Stimulated activated effector memory CD8-positive, alpha-beta T cell treated with anti-CD3 and anti-CD28 coated beads, Interleukin-12 subunit alpha, Interleukin-12 subunit beta, amount 100 ng/mL, for 72 hours (primary cell): Measurements from ENCODE around the gene BBOX1.
"Not testable (repeated sequence)": the region's sequence is repeated elsewhere in the genome, so short reads cannot be mapped to it uniquely, and the experiment has no call there.

Source experiments
- ATAC-seq: fragments of 150-1000 bp; cut with Tn5 transposase; 2 replicates; pipeline ENCODE4 v1.10.0; 2021
- DNase-seq, 2 donors: peaks; one replicate each; pipeline ENCODE4 v3.0.0; 2021 to 2022; ENCODE audit warnings: low spot score in 2 of 2
- H3K27ac Mint-ChIP-seq: one replicate; pipeline ENCODE4 v1.8.0; 2022; ENCODE audit warnings: mild to moderate bottlenecking, mixed read lengths
- H3K36me3 Mint-ChIP-seq: one replicate; pipeline ENCODE4 v1.8.0; 2022; ENCODE audit warnings: mild to moderate bottlenecking, mixed read lengths
- H3K4me1 Mint-ChIP-seq: one replicate; pipeline ENCODE4 v1.8.0; 2022; ENCODE audit warnings: mixed read lengths
- H3K4me3 Mint-ChIP-seq: one replicate; pipeline ENCODE4 v1.8.0; 2022; ENCODE audit warnings: mild to moderate bottlenecking, mixed read lengths
- H3K9me3 Mint-ChIP-seq: one replicate; pipeline ENCODE4 v1.8.0; 2022; ENCODE audit warnings: mixed read lengths

The BBOX1 gene

DNA sequence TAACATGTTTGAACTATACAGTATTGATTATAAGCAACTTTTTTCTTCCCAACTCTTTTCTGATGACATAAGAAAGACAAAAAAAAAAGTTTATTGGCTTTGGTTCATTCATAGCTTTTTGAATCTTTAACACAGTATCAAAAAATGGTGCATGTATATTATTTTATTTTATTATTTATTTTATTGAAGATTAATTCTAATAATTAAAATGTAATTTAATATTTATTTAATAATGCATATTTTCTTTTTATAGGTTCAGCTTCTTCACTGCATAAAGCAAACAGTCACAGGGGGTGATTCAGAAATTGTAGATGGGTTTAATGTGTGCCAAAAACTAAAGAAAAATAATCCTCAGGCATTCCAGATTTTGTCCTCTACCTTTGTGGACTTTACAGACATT, 78.8 kb downstream of the BBOX1 start:
- H3K4me1 Mint-ChIP-seq: no peaks in the 10 kb centered on the region
- H3K27ac Mint-ChIP-seq: no peak overlapping the region
- no peak overlapping the region for H3K4me3 Mint-ChIP-seq
- ATAC-seq (no peak), DNase-seq (no peak)
- H3K36me3 Mint-ChIP-seq: no peaks in the 10 kb centered on the region
- peaks cover 4% of the 10 kb centered on the region for H3K9me3 Mint-ChIP-seq

DNA sequence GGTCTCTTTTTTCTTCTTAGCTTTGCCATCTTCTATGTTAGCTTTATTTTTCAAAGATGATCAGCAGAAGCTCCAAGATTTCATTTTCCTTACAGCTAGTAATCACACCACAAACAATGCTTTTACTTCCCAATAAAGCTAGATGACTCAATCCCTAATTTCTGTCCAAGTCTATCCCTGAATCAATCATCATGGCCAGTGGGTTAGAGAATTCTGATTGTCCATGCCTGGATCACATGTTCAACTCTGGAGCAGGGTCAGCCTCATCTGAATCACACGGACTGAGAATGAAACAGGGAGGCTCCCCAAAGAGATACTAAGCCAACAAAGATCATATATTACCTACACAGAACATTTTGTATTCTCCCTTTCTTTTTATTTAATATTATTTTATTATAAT, 79.6 kb downstream of the BBOX1 start:
- H3K27ac Mint-ChIP-seq: no peak overlapping the region
- H3K4me1 Mint-ChIP-seq: no peaks in the 10 kb centered on the region
- no peak for ATAC-seq
- peaks cover 4% of the 10 kb centered on the region for H3K9me3 Mint-ChIP-seq
- no peaks in the 10 kb centered on the region for H3K36me3 Mint-ChIP-seq
- no peak for DNase-seq
- H3K4me3 Mint-ChIP-seq: no peak overlapping the region

DNA sequence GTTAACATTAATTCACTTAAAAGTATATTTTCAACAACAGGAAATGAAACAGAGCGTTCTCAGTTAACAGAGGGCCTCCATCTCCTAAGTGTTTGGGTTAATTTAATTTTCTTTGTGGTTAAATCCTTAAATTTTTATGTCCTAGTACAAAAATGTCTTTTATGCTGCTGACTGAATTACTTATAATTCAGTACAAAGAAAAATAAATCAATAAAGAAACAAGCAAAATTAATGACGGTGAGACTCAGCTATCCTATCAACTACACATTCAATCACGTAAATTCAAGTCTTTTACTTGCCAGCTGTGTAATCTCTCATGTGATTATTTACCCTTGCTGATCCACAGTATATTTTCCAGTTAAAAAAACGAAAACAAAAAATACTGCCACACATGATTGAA, 81.4 kb downstream of the BBOX1 start:
- Mint-ChIP-seq H3K4me1 (no peaks in the 10 kb centered on the region), H3K27ac (no peak overlapping the region), H3K36me3 (no peaks in the 10 kb centered on the region), H3K4me3 (no peak overlapping the region), H3K9me3 (peaks cover 4% of the 10 kb centered on the region)
- no peak for ATAC-seq
- DNase-seq: no peak

DNA sequence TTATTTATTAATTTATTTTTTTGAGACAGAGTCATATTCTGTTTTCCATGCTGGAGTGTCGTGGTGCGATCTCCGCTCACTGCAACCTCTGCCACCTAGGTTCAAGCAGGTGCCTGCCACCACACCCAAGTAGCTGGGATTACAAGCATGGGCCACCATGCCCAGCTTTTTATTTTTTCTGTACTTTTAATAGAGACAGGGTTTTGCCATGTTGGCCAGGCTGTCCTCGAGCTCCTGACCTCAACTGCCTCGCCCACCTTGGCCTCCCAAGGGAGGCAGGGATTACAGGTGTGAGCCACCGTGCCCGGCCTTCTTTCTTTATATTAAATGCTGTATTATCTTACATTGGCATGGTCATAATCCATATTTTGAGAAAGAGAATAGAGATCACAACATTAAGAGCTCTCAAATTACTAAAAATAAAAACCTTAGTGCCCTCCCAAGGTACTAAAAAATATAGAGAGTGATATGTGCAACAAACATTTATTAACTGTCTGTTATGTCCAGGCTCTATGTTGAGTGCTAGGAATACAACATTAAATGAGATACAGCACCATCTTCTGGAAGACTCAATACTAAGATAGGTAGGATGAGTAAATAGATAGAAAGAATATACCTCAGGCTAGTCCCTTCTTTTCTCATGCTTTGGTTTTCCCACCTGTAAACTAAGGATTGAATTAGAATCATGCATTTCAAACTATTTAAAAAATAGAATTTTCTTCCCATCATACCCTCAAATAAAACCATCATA, 84.1 kb downstream of the BBOX1 start:
- H3K4me3 Mint-ChIP-seq: no peak overlapping the region
- DNase-seq (no peak), ATAC-seq (no peak)
- peaks cover 5% of the 10 kb centered on the region for H3K9me3 Mint-ChIP-seq
- no peaks in the 10 kb centered on the region for H3K4me1 Mint-ChIP-seq
- no peaks in the 10 kb centered on the region for H3K36me3 Mint-ChIP-seq
- no peak overlapping the region for H3K27ac Mint-ChIP-seq

DNA sequence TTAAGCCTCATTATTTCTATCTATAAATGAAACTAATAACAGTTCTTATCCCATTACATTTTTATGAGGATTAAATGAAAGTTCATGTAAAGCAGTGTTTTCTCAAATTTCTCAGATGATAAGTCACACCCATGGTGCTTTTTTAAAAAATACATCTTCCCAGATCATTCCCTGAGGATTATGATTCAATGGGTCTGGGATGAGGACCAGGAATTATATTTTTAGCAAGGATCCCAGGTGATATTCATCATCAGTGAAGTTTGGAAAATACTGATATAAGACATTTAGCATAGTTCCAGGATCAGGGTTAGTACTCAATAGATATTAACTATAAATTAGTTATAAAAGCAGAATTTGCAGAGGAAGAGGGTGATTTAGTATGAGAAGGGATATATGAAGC, 89.1 kb downstream of the BBOX1 start:
- Mint-ChIP-seq H3K4me1 (no peaks in the 10 kb centered on the region), H3K4me3 (no peak overlapping the region), H3K27ac (no peak overlapping the region), H3K9me3 (peaks cover 11% of the 10 kb centered on the region), H3K36me3 (no peaks in the 10 kb centered on the region)
- ATAC-seq: no peak
- DNase-seq: no peak

DNA sequence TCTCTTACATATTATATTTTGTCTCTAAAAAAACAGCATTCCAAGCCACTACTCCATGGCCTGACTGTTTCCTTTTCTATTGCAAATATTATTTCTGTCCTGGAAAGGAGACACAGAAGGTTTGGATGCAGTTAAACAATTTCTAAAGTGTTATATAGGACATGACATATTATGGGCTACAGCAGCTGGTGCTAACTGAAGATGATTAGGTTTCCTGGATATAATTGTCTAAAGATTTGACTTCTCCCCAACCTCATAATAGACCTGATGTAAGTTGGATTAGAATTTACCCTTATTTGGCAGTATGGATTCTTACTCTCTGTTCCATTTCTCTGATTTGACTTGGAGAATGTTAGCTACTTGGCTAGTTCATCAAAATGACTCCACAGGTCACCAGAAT, 90.2 kb downstream of the BBOX1 start:
- DNase-seq (no peak), ATAC-seq (no peak)
- Mint-ChIP-seq H3K4me3 (no peak overlapping the region), H3K4me1 (no peaks in the 10 kb centered on the region), H3K27ac (no peak overlapping the region), H3K9me3 (peaks cover 15% of the 10 kb centered on the region), H3K36me3 (no peaks in the 10 kb centered on the region)

DNA sequence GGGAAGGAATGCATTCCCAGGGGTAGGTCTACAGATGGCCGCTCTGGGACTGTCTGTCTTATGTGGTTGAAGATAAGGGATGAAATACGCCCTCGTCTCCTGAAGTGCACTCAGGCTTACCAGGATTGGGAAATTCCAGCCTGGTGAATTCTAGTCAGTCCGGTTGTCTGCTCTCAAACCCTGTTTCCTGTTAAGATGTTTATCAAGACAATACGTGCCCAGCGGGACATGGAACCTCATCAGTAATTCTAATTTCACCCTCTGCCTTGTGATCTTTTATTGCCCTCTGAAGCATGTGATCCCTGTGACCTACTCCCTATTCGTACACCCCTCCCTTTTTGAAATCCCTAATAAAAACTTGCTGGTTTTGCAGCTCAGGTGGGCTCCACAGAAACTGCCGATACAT, 95.3 kb downstream of the BBOX1 start:
- not testable (repeated sequence) for H3K4me3 Mint-ChIP-seq, ATAC-seq, DNase-seq, H3K36me3 Mint-ChIP-seq, H3K27ac Mint-ChIP-seq, H3K4me1 Mint-ChIP-seq
- H3K9me3 Mint-ChIP-seq: peaks cover 18% of the 10 kb centered on the region

DNA sequence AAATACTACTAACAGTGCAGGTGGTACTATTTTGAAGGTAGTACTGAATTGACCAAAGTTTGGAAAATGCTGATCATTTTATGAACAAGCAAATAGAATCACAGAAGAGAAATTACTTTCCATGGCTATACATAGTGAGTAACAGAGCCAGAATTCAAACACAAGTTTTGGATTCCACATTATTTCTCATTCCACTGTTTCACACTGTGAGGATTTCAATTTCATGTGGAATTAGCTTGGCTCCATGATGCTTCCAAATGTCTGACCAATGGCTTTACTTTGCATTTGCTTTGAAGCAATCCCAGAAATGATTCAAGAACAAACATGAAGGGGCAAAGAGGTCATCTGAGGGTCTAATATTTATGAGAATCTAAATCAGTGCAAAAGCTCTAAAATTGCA, 98.1 kb downstream of the BBOX1 start:
- no peak for ATAC-seq
- no peak for DNase-seq
- H3K27ac Mint-ChIP-seq: no peak overlapping the region
- peaks cover 23% of the 10 kb centered on the region for H3K9me3 Mint-ChIP-seq
- no peak overlapping the region for H3K4me3 Mint-ChIP-seq
- no peaks in the 10 kb centered on the region for H3K4me1 Mint-ChIP-seq
- H3K36me3 Mint-ChIP-seq: no peaks in the 10 kb centered on the region

DNA sequence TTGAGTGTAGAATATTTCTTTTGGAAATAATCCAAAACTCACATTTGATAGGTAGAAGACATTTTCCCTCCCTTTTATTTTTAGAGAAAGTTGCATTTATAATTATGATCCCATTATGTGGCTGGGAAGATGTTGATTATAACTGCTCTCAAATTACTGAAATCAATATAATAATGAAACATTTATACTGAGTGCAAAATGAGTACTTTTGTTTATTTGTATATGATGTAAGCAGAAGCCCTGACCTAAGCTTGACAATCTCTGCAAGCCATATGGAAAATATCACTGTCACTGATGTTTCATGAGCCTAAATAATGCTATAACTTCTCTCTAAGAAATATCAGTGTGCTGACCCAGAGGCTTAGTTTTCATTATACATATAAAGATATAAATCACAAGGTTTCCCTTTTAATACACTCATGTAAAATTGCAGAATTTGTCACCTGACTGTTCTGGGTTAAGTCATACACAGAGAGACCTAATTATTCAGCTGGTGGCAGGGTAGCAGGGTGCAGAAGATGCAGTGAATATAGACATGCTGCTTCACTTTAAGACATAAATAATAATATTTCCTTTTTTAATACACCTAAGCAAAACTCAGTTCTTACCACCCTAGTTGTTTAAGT, 99.2 kb downstream of the BBOX1 start:
- no peaks in the 10 kb centered on the region for H3K4me1 Mint-ChIP-seq
- H3K4me3 Mint-ChIP-seq: no peak overlapping the region

DNA sequence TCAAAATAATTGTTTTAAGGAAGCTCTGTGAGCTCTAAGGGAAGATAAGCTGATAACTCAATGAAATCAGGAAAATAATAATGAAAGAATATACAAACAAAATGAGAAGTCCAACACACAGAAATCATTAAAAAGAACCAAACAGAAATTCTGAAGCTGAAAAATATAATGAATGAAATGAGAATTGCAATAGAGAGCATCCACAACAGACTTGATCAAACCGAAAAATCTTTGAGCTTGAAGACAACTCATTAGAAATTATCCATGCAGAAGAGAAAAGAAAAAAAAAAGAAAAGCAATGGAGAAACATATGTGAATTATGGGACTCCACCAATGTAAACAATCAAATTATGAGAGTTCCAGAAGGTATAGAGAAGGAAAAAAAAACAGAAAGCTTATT, 101.0 kb downstream of the BBOX1 start:
- no peak for DNase-seq
- no peak overlapping the region for H3K27ac Mint-ChIP-seq
- no peak for ATAC-seq
- peaks cover 10% of the 10 kb centered on the region for H3K9me3 Mint-ChIP-seq
- no peaks in the 10 kb centered on the region for H3K36me3 Mint-ChIP-seq
- no peak overlapping the region for H3K4me3 Mint-ChIP-seq
- H3K4me1 Mint-ChIP-seq: no peaks in the 10 kb centered on the region

More for the DNA sequence above, 99.2 kb downstream of the BBOX1 start:
- no peak for ATAC-seq
- DNase-seq: no peak
- Mint-ChIP-seq H3K36me3 (no peaks in the 10 kb centered on the region), H3K9me3 (peaks cover 18% of the 10 kb centered on the region), H3K27ac (no peak overlapping the region)

DNA sequence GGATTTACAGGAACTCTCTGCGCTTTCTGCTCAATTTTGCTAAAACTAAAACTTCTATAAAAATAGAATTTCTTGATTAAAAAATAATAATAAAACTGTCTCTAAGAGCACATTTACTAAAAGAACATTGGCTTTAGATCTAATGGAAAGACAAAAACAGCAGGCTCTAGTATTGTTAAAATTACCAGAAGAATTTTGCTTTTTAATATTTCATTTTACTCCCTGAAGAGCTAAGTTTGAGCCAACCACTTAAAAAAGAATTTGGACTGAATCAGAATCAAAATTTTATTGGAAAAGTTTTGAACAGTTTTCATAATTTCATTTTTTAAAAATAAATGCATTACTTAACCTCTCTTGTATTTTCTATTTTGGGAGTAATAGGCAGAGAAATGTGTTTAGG, 107.3 kb downstream of the BBOX1 start:
- Mint-ChIP-seq H3K27ac (no peak overlapping the region), H3K4me3 (no peak overlapping the region), H3K4me1 (no peaks in the 10 kb centered on the region), H3K9me3 (no peaks in the 10 kb centered on the region), H3K36me3 (no peaks in the 10 kb centered on the region)
- ATAC-seq: no peak
- no peak for DNase-seq

DNA sequence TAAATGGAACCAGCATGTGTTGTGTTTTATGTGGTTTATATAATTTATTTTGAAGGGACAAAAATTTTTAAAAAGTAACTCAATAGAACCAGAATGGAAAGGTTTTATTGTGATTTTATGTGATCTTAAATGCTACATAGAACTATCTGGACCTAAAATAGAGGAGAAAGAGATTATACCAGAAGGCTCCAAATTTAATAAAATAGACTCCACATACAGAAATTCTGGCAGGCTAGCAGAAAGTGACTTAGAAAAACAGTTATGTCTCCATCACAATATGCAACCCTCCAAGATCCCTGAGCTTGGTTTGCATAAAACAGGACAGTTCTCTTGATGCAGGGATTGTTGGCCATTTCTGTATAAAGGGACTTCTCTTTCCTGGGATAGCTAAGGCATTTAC, 107.9 kb downstream of the BBOX1 start:
- ATAC-seq: no peak
- no peak for DNase-seq
- Mint-ChIP-seq H3K4me3 (no peak overlapping the region), H3K4me1 (no peaks in the 10 kb centered on the region), H3K36me3 (no peaks in the 10 kb centered on the region), H3K9me3 (no peaks in the 10 kb centered on the region), H3K27ac (no peak overlapping the region)

DNA sequence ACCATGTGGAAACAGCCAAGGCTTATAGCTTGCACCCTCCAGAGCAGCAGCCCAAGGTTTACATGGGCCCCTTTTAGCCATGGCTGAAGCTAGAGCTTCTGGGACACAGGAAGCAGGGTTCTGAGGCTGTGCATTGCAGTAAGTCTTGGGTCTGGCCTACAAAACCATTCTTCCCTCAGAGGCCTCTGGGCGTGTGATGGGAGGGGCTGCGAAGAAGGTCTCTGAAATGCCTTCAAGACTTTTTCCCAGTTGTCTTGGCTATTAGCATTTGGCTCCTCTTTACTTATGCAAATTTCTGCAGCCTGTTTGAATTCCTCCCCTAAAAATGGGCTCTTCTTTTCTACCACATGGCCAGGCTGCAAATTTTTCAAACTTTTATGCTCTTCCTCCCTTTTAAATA, 109.5 kb downstream of the BBOX1 start:
- ATAC-seq: peak; percentile 31
- Mint-ChIP-seq H3K9me3 (no peaks in the 10 kb centered on the region), H3K4me1 (no peaks in the 10 kb centered on the region), H3K27ac (no peak overlapping the region), H3K36me3 (no peaks in the 10 kb centered on the region), H3K4me3 (no peak overlapping the region)
- no peak for DNase-seq

DNA sequence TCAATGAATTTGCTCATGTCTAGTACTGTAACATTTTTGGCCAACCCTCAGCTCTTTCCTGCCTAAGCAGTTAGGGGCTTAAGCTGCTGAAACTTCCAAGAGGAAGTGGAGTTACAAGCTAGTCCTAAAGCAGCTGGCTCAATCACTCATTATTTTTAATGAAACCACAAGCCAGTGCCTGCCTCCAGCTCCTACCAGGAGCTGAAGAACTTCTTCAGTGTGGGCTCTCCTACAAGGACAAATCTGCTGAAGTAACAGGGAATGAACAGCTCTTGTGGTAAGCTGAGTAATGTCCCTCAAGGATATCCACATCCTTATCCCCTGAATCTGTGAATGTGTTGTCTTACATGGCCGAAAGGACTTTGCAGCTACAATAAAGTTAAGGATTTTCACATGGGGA, 112.5 kb downstream of the BBOX1 start:
- DNase-seq (no peak), ATAC-seq (no peak)
- Mint-ChIP-seq H3K4me3 (no peak overlapping the region), H3K27ac (no peak overlapping the region), H3K4me1 (no peaks in the 10 kb centered on the region), H3K9me3 (no peaks in the 10 kb centered on the region), H3K36me3 (no peaks in the 10 kb centered on the region)

DNA sequence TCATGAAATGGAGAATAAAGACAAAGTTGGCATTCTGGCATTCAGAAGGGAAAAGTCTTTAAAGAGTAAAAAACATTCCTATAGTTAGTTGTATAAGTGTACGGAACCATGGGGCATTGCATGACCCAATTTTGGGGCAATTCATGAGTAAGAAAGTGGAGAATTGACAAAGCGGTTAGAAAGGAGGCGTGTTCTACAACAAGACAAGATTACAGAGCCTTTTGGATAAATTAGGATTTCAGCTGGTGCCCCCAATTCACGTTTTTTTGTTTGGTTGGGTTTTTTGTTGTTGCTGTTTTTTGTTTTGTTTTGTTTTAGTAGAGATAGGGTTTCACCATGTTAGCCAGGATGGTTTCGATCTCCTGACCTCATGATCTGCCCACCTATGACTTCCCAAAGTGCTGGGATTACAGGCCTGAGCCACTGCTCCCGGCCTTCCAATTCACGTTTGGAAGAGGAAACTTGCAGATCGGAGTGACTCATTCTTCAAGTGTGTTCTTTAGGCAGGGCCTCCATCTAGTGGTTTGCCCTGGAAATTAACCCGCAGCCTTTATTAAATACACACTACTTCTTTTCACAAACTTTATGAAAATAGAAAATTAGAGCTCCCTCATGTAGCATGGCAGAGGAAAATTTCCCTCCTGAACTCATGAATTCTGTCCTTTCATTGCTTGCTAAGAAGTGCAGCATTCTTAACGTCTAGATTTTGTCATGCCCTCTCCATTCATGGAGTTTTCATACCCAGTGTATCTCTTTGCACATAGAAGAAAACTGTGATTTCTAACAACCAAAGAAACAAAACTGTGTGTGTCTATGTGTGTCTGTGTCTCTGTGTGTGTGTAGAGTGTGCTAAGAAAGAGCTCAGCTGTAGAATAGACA, 118.1 kb downstream of the BBOX1 start:
- H3K36me3 Mint-ChIP-seq: no peaks in the 10 kb centered on the region

DNA sequence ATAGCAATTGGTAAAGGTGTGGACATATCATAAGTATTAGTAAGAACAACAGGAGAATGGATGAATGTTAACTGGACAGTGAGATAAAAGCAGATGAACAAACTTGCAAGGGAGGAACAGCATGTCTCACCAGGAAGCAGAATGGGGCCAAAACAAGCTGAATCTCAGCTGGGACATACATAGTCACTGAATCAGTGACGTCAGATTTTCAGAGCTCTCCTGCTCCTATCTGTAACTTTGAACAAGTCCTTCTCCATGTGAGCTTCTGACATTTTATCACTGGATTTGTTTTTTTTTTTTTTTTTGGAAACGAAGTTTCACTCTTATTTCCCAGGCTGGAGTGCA, 118.7 kb downstream of the BBOX1 start:
- Mint-ChIP-seq H3K9me3 (peaks cover 3% of the 10 kb centered on the region), H3K4me1 (no peaks in the 10 kb centered on the region), H3K27ac (no peak overlapping the region), H3K36me3 (no peaks in the 10 kb centered on the region), H3K4me3 (no peak overlapping the region)
- DNase-seq (no peak), ATAC-seq (no peak)

More for the DNA sequence above, 118.1 kb downstream of the BBOX1 start:
- ATAC-seq (no peak), DNase-seq (no peak)
- Mint-ChIP-seq H3K27ac (no peak overlapping the region), H3K9me3 (peaks cover 3% of the 10 kb centered on the region), H3K4me3 (no peak overlapping the region), H3K4me1 (no peaks in the 10 kb centered on the region)
